ENCODE results near the gene TRIP13.

TRIP13 gene

DNA sequence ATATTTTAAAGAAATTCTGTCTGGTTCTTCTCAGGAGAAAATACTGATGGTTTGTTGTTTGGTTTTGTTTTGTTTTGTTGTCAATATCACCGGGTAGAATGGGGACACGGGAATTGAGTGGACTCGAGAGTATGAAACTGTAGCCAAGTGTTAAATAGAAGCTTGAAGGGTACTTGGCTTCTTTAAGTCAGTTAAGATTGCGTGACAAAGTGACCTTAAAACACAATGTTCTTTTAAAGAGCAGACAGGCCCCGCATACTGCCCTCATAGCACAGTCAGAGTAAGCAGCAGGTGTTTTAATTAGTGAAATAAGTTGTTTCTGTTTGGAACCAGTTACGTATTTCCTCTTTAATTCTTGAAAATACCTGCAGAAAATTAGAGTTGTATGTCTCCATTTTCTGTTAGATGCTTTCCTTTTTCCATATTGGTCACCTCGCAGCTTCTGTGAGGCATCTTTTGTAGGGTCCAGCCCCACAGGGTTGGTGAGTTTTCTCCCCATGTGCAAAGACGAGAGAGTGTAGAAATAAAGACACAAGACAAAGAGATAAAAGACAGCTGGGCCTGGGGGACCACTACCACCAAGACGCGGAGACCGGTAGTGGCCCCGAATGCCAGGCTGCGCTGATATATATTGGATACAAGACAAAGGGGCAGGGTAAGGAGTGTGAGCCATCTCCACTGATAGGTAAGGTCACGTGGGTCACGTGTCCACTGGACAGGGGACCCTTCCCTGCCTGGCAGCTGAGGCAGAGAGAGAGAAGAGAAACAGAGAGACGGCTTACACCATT lies 9.6 kb downstream of the TRIP13 start:
- Histone ChIP-seq H3K4me3 (no peak overlapping the region), H3K36me3 (no peaks in the 10 kb centered on the region), H3K27ac (no peak overlapping the region), H3K9me3 (no peaks in the 10 kb centered on the region), H3K27me3 (no peaks in the 10 kb centered on the region), H3K4me1 (no peaks in the 10 kb centered on the region)
- no peak for TF ChIP-seq CTCF (IDR thresholded peaks at IDR 0.05)
- DNase-seq: no peak
- intact Hi-C loops (cut with DNase I; ENCODE audit: low total_unique reads): loop anchor here (5.0 kb wide), 1 partner anchor 230 kb away; no protein-coding TSS in a partner anchor

DNA sequence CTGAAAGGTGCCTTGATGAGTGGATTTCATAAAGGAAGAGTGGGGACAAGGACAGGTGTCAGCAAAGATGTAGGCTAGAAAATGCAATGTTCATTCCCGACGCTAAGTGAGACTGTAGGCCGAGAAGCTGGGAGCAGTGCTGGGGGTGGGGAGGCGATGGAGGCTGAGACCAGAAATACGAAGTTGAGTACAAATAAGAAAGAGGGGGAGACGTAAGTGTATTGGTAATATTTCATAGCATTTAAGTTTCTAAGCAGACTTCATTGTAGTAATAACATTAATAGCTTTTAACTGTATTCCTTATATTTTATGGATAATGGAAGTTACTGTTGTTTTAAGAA lies 11.0 kb downstream of the TRIP13 start:
- no peak for TF ChIP-seq CTCF (IDR thresholded peaks at IDR 0.05)
- Histone ChIP-seq H3K36me3 (no peaks in the 10 kb centered on the region), H3K27ac (no peak overlapping the region), H3K9me3 (no peaks in the 10 kb centered on the region), H3K4me1 (no peaks in the 10 kb centered on the region), H3K27me3 (no peaks in the 10 kb centered on the region), H3K4me3 (no peak overlapping the region)
- intact Hi-C loops (cut with DNase I; ENCODE audit: low total_unique reads): loop anchor here (5.0 kb wide), 1 partner anchor 231 kb away; no protein-coding TSS in a partner anchor
- DNase-seq: no peak

DNA sequence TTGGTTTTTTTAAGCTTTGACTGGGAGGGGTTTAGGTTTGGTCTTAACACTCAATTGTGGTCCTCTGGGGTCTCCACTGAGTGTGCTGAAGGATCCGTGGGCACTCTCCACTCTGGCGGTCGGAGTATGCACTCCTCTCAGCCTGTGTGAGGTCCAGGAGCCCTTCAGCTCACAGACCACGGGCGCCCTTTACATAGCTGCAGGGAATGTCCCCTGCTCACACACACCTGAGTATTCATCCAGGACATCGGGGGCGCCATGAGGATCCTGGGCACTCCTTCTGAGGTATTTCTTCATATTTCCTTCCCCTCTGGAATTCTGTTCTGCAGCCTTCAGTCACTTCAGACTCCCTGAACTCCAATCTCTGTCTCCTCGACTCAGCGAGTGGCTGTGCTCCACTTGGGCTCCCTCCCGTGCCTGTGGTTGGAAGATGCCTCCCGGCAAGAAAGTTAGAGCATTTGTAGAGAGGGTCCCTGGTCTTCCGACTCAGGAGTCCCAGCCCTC lies 12.5 kb downstream of the TRIP13 start:
- H3K36me3 ChIP-seq: no peaks in the 10 kb centered on the region
- intact Hi-C loops (cut with DNase I; ENCODE audit: low total_unique reads): no loop called here
- DNase-seq: no peak

DNA sequence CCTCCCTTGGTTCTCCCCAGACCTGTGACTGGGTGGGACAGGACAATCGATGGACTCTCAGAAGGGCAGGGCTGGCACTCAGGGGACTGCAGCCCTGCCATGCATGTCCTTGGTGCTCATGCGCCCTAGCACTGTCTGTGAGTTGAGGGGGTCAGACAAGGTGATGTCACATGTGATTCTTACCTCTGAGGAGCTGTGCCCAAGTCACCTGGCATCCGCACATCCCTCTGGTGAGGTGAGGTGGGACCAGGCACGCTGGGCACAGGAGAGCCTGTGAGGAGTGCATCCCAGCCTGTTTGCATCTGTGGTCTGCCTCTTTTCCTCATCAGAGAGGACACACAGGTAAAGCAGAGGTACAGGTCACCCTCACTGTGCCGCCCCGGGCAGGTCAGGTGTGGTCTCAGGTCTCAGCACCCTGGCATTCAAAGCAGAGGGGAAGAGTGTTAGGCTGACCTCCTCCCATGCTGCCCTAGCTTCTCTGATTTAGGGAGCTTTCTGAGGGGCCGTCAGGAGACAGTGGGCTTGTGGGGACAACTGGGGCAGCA lies 14.8 kb downstream of the TRIP13 start:
- no peak for TF ChIP-seq CTCF (IDR thresholded peaks at IDR 0.05)
- Histone ChIP-seq H3K9me3 (no peaks in the 10 kb centered on the region), H3K36me3 (no peaks in the 10 kb centered on the region), H3K27ac (no peak overlapping the region), H3K4me3 (no peak overlapping the region), H3K27me3 (no peaks in the 10 kb centered on the region), H3K4me1 (no peaks in the 10 kb centered on the region)
- no peak for DNase-seq
- intact Hi-C loops (cut with DNase I; ENCODE audit: low total_unique reads): no loop called here

More for the DNA sequence above, 12.5 kb downstream of the TRIP13 start:
- H3K4me1 ChIP-seq: no peaks in the 10 kb centered on the region
- TF ChIP-seq CTCF (IDR thresholded peaks at IDR 0.05): no peak
- H3K4me3 ChIP-seq: no peak overlapping the region
- no peaks in the 10 kb centered on the region for H3K27me3 ChIP-seq
- H3K27ac ChIP-seq: no peak overlapping the region
- no peaks in the 10 kb centered on the region for H3K9me3 ChIP-seq

- intact Hi-C loops (cut with DNase I; ENCODE audit: low total_unique reads): no loop called here
- Histone ChIP-seq H3K9me3 (no peaks in the 10 kb centered on the region), H3K36me3 (no peaks in the 10 kb centered on the region), H3K4me1 (no peaks in the 10 kb centered on the region), H3K4me3 (no peak overlapping the region), H3K27me3 (no peaks in the 10 kb centered on the region), H3K27ac (no peak overlapping the region)
- no peak for TF ChIP-seq CTCF (IDR thresholded peaks at IDR 0.05)
- DNase-seq: no peak
Measured at GRCh38 chr5:908172-908571, 15.5 kb downstream of the TRIP13 start.

All from tibial artery (tissue), 4 donors.